ENCODE measurements around the gene ZFYVE21.
"Not testable (repeated sequence)": the region's sequence is repeated elsewhere in the genome, so short reads cannot be mapped to it uniquely, and the experiment has no call there.

Gene ZFYVE21

GRCh38 chr14:103715052-103716000 is at the start of gene ZFYVE21, which contains the start of gene XRCC3:
Gene ZFYVE21 (plus strand): TSS chr14:103715810. CDS start chr14:103715842, 32 bp downstream.
Gene XRCC3 (minus strand): TSS chr14:103715451. CDS start chr14:103711087, 4,364 bp downstream.
- peak; percentile 99 for DNase-seq

- DNase-seq = no peak
Observed at GRCh38 chr14:103667671-103668070, 47.9 kb upstream of the ZFYVE21 start.

- no peak for DNase-seq
Observed at GRCh38 chr14:103668117-103668516, 47.5 kb upstream of the ZFYVE21 start.

GRCh38 chr14:103669370-103669769 is 46.2 kb upstream of the ZFYVE21 start:
- DNase-seq = no peak

GRCh38 chr14:103671911-103672310 is 43.7 kb upstream of the ZFYVE21 start:
- DNase-seq = no peak

GRCh38 chr14:103675957-103676356 is 39.7 kb upstream of the ZFYVE21 start:
- no peak for DNase-seq

- DNase-seq = no peak
Observed at GRCh38 chr14:103676881-103677675, 38.5 kb upstream of the ZFYVE21 start.

GRCh38 chr14:103679351-103679750 is 36.3 kb upstream of the ZFYVE21 start:
- peak; percentile 67 for DNase-seq

- no peak for DNase-seq
Observed at GRCh38 chr14:103680491-103681231, 34.9 kb upstream of the ZFYVE21 start.

GRCh38 chr14:103683139-103683538 is 32.5 kb upstream of the ZFYVE21 start:
- DNase-seq = no peak

- DNase-seq = no peak
Observed at GRCh38 chr14:103684471-103684870, 31.1 kb upstream of the ZFYVE21 start.

GRCh38 chr14:103684871-103685270 is 30.7 kb upstream of the ZFYVE21 start:
- no peak for DNase-seq

GRCh38 chr14:103685276-103686211 is 30.1 kb upstream of the ZFYVE21 start:
- no peak for DNase-seq

GRCh38 chr14:103686831-103687485 is 28.7 kb upstream of the ZFYVE21 start:
- no peak for DNase-seq

GRCh38 chr14:103687712-103688111 is 27.9 kb upstream of the ZFYVE21 start:
- DNase-seq = no peak

GRCh38 chr14:103688441-103688840 is 27.2 kb upstream of the ZFYVE21 start:
- no peak for DNase-seq

GRCh38 chr14:103688906-103689902 is 26.4 kb upstream of the ZFYVE21 start:
- DNase-seq = no peak

GRCh38 chr14:103690332-103690731 is 25.3 kb upstream of the ZFYVE21 start:
- no peak for DNase-seq

- DNase-seq = not testable (repeated sequence)
Observed at GRCh38 chr14:103691655-103692054, 24.0 kb upstream of the ZFYVE21 start.

GRCh38 chr14:103692159-103692558 is 23.5 kb upstream of the ZFYVE21 start:
- DNase-seq = no peak
